Activated CD4-positive, alpha-beta T cell treated with anti-CD3 and anti-CD28 coated beads, Interleukin-2, amount 10 ng/mL, durations not matched to agents 7 days and 5 days (primary cell): Measurements from ENCODE around the gene DPP10. TPM values are rescaled to one million over a fixed set of nuclear protein-coding genes. Genes with fewer than 3 reads are reported as not detected.

Source experiments
- CTCF ChIA-PET: fragments of 350-600 bp; sonication (Branson Sonifier 250); formaldehyde crosslinking; loops from one replicate; lab custom pipeline; 2021; ENCODE audit warnings: antibody characterized with exemption; lab: Charles Lee
- POLR2A ChIA-PET: fragments of 350-600 bp; sonication (Branson Sonifier 250); formaldehyde crosslinking; loops from one replicate; lab custom pipeline; 2021; ENCODE audit warnings: antibody characterized with exemption; lab: Charles Lee
- DNase-seq: peaks from one replicate; pipeline ENCODE4 v3.0.0-alpha.2; 2020
- H3K27ac Mint-ChIP-seq: one replicate; pipeline ENCODE4 v1.8.0; 2021; ENCODE audit warnings: mild to moderate bottlenecking, moderate library complexity, mixed read lengths
- H3K27me3 Mint-ChIP-seq: one replicate; pipeline ENCODE4 v1.8.0; 2021; ENCODE audit warnings: mixed read lengths
- H3K36me3 Mint-ChIP-seq: one replicate; pipeline ENCODE4 v1.8.0; 2021; ENCODE audit warnings: low read depth, mixed read lengths
- H3K4me1 Mint-ChIP-seq: one replicate; pipeline ENCODE4 v1.8.0; 2021; ENCODE audit warnings: mixed read lengths
- H3K4me3 Mint-ChIP-seq: one replicate; pipeline ENCODE4 v1.8.0; 2021; ENCODE audit warnings: mild to moderate bottlenecking, moderate library complexity, mixed read lengths
- H3K9me3 Mint-ChIP-seq: one replicate; pipeline ENCODE4 v1.8.0; 2021; ENCODE audit warnings: mixed read lengths
- total RNA-seq, 2 experiments: library from RNA; stranded (reverse); gene quantifications; one replicate each; pipeline ENCODE4 v1.2.3, GENCODE V29; 2021

DPP10 gene
- total RNA-seq, 2 experiments from 2014 or later = not detected

GRCh38 chr2:114821055-114821454 is 378.6 kb downstream of the DPP10 start:
- ChIA-PET CTCF (no interaction called here), POLR2A (no interaction called here)
- Mint-ChIP-seq H3K9me3 (no peaks in the 10 kb centered on the region), H3K36me3 (no peaks in the 10 kb centered on the region), H3K4me1 (no peaks in the 10 kb centered on the region), H3K27me3 (no peaks in the 10 kb centered on the region), H3K27ac (no peak overlapping the region), H3K4me3 (no peak overlapping the region)
- no peak for DNase-seq

DNA sequence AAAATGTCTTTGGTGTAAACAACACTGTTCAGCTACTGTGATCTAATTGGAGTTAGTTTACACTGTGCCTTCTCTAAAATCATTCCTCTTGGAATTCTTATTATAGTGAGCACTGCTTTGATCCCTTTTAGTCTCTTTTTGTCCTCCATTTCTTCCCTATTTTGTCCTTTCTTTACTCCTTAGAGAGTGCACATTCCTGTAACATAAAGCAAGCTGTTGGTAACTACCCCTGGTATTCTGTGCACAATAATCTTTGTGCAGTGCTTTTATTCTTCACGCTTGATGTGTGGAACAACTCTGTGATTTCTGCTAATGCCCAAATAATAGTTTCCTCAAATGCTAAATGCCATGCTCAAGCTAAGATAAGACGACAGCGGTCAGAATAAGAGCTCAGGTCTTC is 401.5 kb downstream of the DPP10 start:
- POLR2A ChIA-PET = no interaction called here
- Mint-ChIP-seq H3K27me3 (no peaks in the 10 kb centered on the region), H3K4me3 (no peak overlapping the region), H3K4me1 (no peaks in the 10 kb centered on the region), H3K9me3 (no peaks in the 10 kb centered on the region), H3K27ac (no peak overlapping the region), H3K36me3 (no peaks in the 10 kb centered on the region)
- CTCF ChIA-PET = no interaction called here
- DNase-seq = no peak

GRCh38 chr2:114857196-114857595 is 414.8 kb downstream of the DPP10 start:
- Mint-ChIP-seq H3K4me3 (no peak overlapping the region), H3K27ac (no peak overlapping the region), H3K36me3 (no peaks in the 10 kb centered on the region), H3K27me3 (no peaks in the 10 kb centered on the region), H3K9me3 (no peaks in the 10 kb centered on the region), H3K4me1 (no peaks in the 10 kb centered on the region)
- no peak for DNase-seq
- ChIA-PET CTCF (no interaction called here), POLR2A (no interaction called here)

DNA sequence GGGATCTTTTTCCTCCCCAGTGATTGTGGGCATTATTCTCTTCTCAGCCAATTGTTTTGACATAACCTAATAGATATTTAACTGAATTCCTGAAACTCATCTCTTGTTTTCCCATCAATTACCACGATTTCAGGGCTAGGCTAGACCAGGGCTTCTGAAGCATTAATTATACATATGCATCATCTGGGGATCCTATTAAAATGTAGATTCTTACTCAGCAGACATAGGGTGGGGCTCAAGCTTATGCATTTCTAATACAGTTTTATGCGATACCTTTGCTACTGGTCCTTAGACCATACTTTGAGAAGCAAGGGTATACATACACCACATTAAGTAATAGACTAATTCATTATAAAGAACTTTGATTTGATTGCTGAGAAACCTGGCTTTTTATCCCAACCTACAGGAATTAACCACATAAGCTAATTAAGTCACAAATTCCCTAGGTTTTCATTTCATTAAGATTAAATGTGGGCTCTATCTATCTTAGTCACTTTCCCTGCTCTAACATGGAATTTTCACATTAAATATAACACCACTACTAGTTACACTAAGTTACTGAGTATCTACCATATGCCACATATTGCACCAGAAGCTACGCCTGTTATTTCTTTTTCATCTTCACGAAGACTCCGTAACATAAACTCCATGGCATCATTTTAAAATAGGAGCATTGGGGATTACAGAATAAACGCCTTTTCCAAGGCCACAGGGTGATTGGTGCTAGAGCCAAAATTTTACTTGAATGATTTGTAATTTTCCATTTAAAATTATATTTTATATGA is 417.5 kb downstream of the DPP10 start:
- POLR2A ChIA-PET = no interaction called here
- Mint-ChIP-seq H3K4me1 (no peaks in the 10 kb centered on the region), H3K36me3 (no peaks in the 10 kb centered on the region), H3K27ac (no peak overlapping the region), H3K9me3 (no peaks in the 10 kb centered on the region), H3K27me3 (no peaks in the 10 kb centered on the region), H3K4me3 (no peak overlapping the region)
- DNase-seq = no peak
- CTCF ChIA-PET = interaction anchor here (0.6 kb wide), 1 partner anchor 300 kb away, joined by 3 read pairs; no protein-coding TSS in a partner anchor

- CTCF ChIA-PET = interaction anchor here (1.0 kb wide), 1 partner anchor 76 kb away, joined by 4 read pairs; no protein-coding TSS in a partner anchor
- Mint-ChIP-seq H3K4me3 (no peak overlapping the region), H3K36me3 (no peaks in the 10 kb centered on the region), H3K27ac (no peak overlapping the region), H3K4me1 (no peaks in the 10 kb centered on the region), H3K27me3 (no peaks in the 10 kb centered on the region), H3K9me3 (no peaks in the 10 kb centered on the region)
- POLR2A ChIA-PET = no interaction called here
- no peak for DNase-seq
Measured at GRCh38 chr2:114862243-114862642, 419.8 kb downstream of the DPP10 start.

- no peak overlapping the region for H3K4me3 Mint-ChIP-seq
- DNase-seq = no peak
- no peaks in the 10 kb centered on the region for H3K36me3 Mint-ChIP-seq
- H3K27me3 Mint-ChIP-seq = no peaks in the 10 kb centered on the region
- CTCF ChIA-PET = no interaction called here
- POLR2A ChIA-PET = no interaction called here
- no peak overlapping the region for H3K27ac Mint-ChIP-seq
- H3K4me1 Mint-ChIP-seq = no peaks in the 10 kb centered on the region
- H3K9me3 Mint-ChIP-seq = no peaks in the 10 kb centered on the region
Measured at GRCh38 chr2:114864901-114865300, 422.5 kb downstream of the DPP10 start.

DNA sequence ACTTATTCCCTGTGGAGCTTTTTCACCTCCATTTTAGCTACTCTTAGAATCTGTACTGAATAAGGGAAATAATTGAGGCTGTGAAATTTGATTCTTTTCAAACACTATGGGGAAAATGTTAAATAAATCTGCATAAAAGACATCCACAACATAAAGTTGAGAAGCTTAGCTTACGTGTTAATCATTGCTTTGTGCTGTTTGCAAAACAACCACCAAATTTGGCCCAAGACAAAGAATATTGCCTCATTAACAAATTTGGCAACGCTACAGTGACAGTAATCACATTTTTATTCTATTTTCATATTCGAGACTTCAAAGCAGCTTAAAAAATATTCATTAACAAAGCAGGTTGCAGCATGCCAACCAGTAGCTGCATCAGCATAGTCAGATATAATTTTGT is 437.6 kb downstream of the DPP10 start:
- no peaks in the 10 kb centered on the region for H3K27me3 Mint-ChIP-seq

DNA sequence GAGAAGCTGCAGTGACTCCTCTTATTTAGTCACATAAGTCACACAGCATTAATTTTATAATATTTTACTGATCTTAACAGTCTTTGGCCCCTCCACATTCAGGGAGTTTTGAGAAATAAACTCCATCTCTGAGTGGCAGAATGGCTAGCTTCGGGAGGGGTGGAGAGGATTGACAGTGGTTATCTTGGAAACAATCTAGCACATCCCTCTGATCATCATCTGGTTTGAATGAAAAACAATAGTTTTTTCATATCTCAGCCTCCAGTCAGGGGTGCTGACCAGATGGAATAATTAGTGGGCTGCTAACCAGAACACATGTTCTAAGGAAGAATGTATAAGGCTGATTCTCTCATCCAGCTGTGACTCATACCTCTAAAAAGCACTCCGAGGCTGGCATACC is 477.5 kb downstream of the DPP10 start:
- POLR2A ChIA-PET = no interaction called here
- CTCF ChIA-PET = no interaction called here
- no peaks in the 10 kb centered on the region for H3K36me3 Mint-ChIP-seq
- no peak for DNase-seq
- H3K9me3 Mint-ChIP-seq = peaks cover 2% of the 10 kb centered on the region
- no peaks in the 10 kb centered on the region for H3K27me3 Mint-ChIP-seq
- no peak overlapping the region for H3K4me3 Mint-ChIP-seq
- no peaks in the 10 kb centered on the region for H3K4me1 Mint-ChIP-seq
- H3K27ac Mint-ChIP-seq = no peak overlapping the region

More for the DNA sequence above, 437.6 kb downstream of the DPP10 start:
- no peaks in the 10 kb centered on the region for H3K4me1 Mint-ChIP-seq
- ChIA-PET CTCF (no interaction called here), POLR2A (no interaction called here)
- no peak overlapping the region for H3K27ac Mint-ChIP-seq
- DNase-seq = no peak
- H3K9me3 Mint-ChIP-seq = peaks cover 3% of the 10 kb centered on the region
- no peak overlapping the region for H3K4me3 Mint-ChIP-seq
- H3K36me3 Mint-ChIP-seq = no peaks in the 10 kb centered on the region

DNA sequence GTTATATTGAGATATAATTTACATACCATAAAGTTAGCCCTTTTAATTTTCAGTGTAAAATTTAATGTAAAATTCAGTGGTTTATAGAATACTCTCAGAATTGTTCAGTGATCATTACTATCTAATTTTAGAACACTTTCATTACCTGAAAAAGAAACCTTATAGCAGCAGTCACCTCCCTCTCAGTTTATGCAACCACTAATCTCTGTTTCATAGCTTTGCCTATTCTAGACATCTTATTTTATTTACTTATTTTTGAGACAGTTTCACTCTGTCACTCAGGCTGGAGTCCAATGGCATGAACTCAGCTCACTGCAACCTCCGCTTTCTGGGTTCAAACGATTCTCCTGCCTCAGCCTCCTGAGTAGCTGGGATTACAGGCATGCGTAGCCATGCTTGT is 479.6 kb downstream of the DPP10 start:
- Mint-ChIP-seq H3K27me3 (no peaks in the 10 kb centered on the region), H3K4me3 (no peak overlapping the region), H3K36me3 (no peaks in the 10 kb centered on the region), H3K9me3 (no peaks in the 10 kb centered on the region), H3K4me1 (no peaks in the 10 kb centered on the region), H3K27ac (no peak overlapping the region)
- CTCF ChIA-PET = no interaction called here
- DNase-seq = no peak
- POLR2A ChIA-PET = no interaction called here

GRCh38 chr2:114925296-114926255 is 483.1 kb downstream of the DPP10 start:
- Mint-ChIP-seq H3K4me3 (no peak overlapping the region), H3K36me3 (no peaks in the 10 kb centered on the region), H3K9me3 (peaks cover 11% of the 10 kb centered on the region), H3K27ac (no peak overlapping the region), H3K27me3 (no peaks in the 10 kb centered on the region), H3K4me1 (no peaks in the 10 kb centered on the region)
- CTCF ChIA-PET = no interaction called here
- POLR2A ChIA-PET = no interaction called here
- no peak for DNase-seq

- H3K36me3 Mint-ChIP-seq = no peaks in the 10 kb centered on the region
- CTCF ChIA-PET = no interaction called here
- no peaks in the 10 kb centered on the region for H3K27me3 Mint-ChIP-seq
- POLR2A ChIA-PET = no interaction called here
- no peak for DNase-seq
- no peak overlapping the region for H3K27ac Mint-ChIP-seq
- H3K9me3 Mint-ChIP-seq = peaks cover 11% of the 10 kb centered on the region
- H3K4me3 Mint-ChIP-seq = no peak overlapping the region
- H3K4me1 Mint-ChIP-seq = no peaks in the 10 kb centered on the region
Measured at GRCh38 chr2:114926303-114926702, 483.9 kb downstream of the DPP10 start.

GRCh38 chr2:114929225-114929624 is 486.8 kb downstream of the DPP10 start:
- DNase-seq = no peak
- no peak overlapping the region for H3K4me3 Mint-ChIP-seq
- no peaks in the 10 kb centered on the region for H3K27me3 Mint-ChIP-seq
- H3K27ac Mint-ChIP-seq = no peak overlapping the region
- H3K36me3 Mint-ChIP-seq = no peaks in the 10 kb centered on the region
- no peaks in the 10 kb centered on the region for H3K4me1 Mint-ChIP-seq
- POLR2A ChIA-PET = no interaction called here
- peaks cover 11% of the 10 kb centered on the region for H3K9me3 Mint-ChIP-seq
- CTCF ChIA-PET = no interaction called here

DNA sequence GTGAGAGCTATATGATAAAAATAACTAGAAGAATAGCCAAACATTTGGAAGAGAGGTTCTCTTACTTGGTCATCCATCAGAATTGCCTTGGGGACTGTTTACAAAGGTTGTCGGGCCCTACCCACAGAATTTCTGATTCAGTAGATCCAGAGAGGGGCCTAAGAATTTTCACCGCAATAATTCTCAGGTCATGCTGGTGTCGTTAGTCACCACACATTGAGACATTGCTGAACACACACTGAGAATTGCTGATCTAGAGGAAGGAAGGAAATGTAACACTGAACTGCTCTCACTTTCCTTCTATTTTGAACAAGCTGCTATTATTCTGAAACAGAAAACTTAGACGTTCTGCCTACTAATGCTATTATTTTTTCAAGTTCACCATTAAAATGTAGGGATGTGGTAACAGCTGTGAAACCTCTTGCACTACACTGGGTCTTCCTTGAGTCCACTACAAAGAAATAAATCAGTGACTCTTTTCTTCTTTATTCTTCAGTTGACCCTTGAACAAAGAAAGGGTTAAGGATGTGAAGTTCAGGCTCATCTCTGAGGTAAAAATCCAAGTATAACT is 491.3 kb downstream of the DPP10 start:
- H3K4me3 Mint-ChIP-seq = no peak overlapping the region
- POLR2A ChIA-PET = no interaction called here
- peaks cover 10% of the 10 kb centered on the region for H3K9me3 Mint-ChIP-seq

More for the DNA sequence above, 491.3 kb downstream of the DPP10 start:
- DNase-seq = no peak
- no peaks in the 10 kb centered on the region for H3K27me3 Mint-ChIP-seq
- no peaks in the 10 kb centered on the region for H3K36me3 Mint-ChIP-seq
- H3K27ac Mint-ChIP-seq = no peak overlapping the region
- no peaks in the 10 kb centered on the region for H3K4me1 Mint-ChIP-seq
- CTCF ChIA-PET = no interaction called here
